LNCaP clone FGC (cell line): ENCODE measurements around the gene ZNF174.

Source experiments
- DNase-seq: peaks from one replicate; pipeline ENCODE4 v3.0.0-alpha.2; 2011; ENCODE audit warnings: low read depth
- H3K4me3 ChIP-seq: 2 replicates; pipeline ENCODE4 v1.5.1; 2011; ENCODE audit warnings: mild to moderate bottlenecking, low read depth, low read length, control low read depth
- TF ChIP-seq, protein P1 (sequence below): IDR thresholded peaks from 2 replicates; pipeline ENCODE4 v1.5.1; 2012; ENCODE audit warnings: mild to moderate bottlenecking; ENCODE audit not compliant: control insufficient read depth, insufficient read depth; ENCODE audit errors: extremely low read depth

The ZNF174 gene

GRCh38 chr16:3400779-3401688, at the start of gene ZNF174, which contains the start of gene ZSCAN32:
TSS of gene ZNF174 (plus strand) at chr16:3401215. CDS start at chr16:3402005, 790 bp downstream.
TSS of gene ZSCAN32 (minus strand) at chr16:3401004. CDS start at chr16:3397557, 3,447 bp downstream.
- DNase-seq: peak; percentile 98
- TF ChIP-seq, protein P1, sequence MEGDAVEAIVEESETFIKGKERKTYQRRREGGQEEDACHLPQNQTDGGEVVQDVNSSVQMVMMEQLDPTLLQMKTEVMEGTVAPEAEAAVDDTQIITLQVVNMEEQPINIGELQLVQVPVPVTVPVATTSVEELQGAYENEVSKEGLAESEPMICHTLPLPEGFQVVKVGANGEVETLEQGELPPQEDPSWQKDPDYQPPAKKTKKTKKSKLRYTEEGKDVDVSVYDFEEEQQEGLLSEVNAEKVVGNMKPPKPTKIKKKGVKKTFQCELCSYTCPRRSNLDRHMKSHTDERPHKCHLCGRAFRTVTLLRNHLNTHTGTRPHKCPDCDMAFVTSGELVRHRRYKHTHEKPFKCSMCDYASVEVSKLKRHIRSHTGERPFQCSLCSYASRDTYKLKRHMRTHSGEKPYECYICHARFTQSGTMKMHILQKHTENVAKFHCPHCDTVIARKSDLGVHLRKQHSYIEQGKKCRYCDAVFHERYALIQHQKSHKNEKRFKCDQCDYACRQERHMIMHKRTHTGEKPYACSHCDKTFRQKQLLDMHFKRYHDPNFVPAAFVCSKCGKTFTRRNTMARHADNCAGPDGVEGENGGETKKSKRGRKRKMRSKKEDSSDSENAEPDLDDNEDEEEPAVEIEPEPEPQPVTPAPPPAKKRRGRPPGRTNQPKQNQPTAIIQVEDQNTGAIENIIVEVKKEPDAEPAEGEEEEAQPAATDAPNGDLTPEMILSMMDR: no peak
- H3K4me3 ChIP-seq: peak within 1 kb of the TSS; percentile 77

DNA sequence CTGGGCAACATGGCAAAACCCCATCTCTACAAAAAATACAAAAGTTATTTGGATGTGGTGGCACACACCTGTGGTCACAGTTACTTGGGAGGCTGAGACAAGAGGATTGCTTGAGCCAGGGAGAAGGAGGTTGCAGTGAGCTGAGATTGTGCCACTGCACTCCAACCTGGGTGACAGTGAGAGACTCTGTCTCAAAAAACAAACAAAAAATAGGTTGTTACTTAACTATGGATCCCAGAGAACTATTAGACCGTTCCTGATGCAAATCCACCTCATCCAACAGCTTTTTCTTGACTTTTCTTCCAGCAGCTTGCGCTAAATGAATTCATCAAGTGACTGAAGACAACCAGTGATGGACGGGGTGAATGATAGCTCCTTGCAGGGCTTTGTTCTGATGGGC, 45.4 kb upstream of the ZNF174 start, which contains the start of gene OR2C1:
TSS of gene OR2C1 (plus strand) at position 301 of the 400 bp plus-strand sequence. CDS start at position 353, 52 bp downstream.
- DNase-seq: no peak
- no peak within 1 kb of the TSS for H3K4me3 ChIP-seq
- TF ChIP-seq, protein P1: no peak

DNA sequence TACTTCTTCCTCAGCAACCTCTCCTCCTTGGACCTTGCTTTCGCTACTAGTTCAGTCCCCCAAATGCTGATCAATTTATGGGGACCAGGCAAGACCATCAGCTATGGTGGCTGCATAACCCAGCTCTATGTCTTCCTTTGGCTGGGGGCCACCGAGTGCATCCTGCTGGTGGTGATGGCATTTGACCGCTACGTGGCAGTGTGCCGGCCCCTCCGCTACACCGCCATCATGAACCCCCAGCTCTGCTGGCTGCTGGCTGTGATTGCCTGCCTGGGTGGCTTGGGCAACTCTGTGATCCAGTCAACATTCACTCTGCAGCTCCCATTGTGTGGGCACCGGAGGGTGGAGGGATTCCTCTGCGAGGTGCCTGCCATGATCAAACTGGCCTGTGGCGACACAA, 44.9 kb upstream of the ZNF174 start:
- no peak for DNase-seq
- TF ChIP-seq, protein P1: 0 out of 2 replicates have a peak, but pooled peaks have one; percentile 3

DNA sequence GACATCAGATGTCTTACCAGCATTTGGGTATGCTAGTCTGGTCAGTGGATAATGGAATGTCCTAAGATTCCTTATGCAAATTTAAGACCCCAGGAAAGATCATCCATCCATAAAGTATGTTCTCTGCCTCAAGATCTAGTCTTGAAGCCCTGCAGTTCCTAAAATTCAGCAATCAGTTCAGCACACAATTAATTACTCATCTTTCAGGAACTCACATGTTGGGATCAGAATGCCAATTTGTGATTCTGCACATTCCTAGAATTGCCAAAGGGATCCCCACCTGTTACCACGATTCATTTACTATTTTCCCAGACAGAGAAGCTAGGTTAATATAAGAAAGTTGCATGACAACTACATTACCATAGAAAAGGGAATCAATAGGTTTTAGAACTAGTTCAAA, 42.1 kb upstream of the ZNF174 start:
- no peak for DNase-seq
- TF ChIP-seq, protein P1: no peak
- H3K4me3 ChIP-seq: no peak overlapping the region

More for the DNA sequence above, 44.9 kb upstream of the ZNF174 start:
- no peak overlapping the region for H3K4me3 ChIP-seq

GRCh38 chr16:3362931-3363330, 38.1 kb upstream of the ZNF174 start:
- no peak overlapping the region for H3K4me3 ChIP-seq
- TF ChIP-seq, protein P1: no peak
- no peak for DNase-seq

DNA sequence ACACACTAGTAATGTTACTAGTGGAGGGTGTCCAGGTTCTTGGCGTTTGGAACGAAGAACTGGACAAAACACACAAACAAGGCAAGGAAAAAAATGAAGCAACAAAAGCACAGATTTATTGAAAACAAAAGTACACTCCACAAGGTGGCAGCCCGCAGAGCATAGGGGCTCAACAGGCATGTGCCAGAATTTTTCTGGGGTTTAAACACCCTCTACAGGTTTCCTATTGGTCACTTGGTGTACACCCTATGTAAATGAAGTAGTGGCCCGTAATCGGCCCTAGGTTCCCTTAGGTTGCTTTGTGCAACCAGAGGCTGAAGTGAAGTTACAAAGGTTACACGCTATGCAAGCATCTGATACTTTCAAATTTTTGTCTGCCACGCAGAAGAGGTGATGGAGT, 37.2 kb upstream of the ZNF174 start:
- TF ChIP-seq, protein P1: no peak
- no peak overlapping the region for H3K4me3 ChIP-seq
- DNase-seq: no peak
